H1 (cell line): ENCODE results near the gene GFOD1. TPM values are rescaled to one million over a fixed set of nuclear protein-coding genes. Genes with fewer than 3 reads are reported as not detected.

ENCODE experiments used
- ATF2 ChIP-seq: IDR thresholded peaks from 2 replicates; pipeline ENCODE4 v1.6.1; 2012; ENCODE audit warnings: low read length, inconsistent platforms
- BRCA1 ChIP-seq: IDR thresholded peaks from 2 replicates; pipeline ENCODE4 v1.6.1; 2012; ENCODE audit warnings: low read depth, low read length, improper control_type of control experiment
- CEBPB ChIP-seq: IDR thresholded peaks from 2 replicates; pipeline ENCODE4 v1.6.1; 2012; ENCODE audit warnings: low read depth, low read length
- CHD1 ChIP-seq: IDR thresholded peaks from 2 replicates; pipeline ENCODE4 v1.6.1; 2012; ENCODE audit warnings: low read depth, low read length, improper control_type of control experiment
- EGR1 ChIP-seq: IDR thresholded peaks from 2 replicates; pipeline ENCODE4 v1.6.1; 2011; ENCODE audit warnings: low read depth, low read length, borderline replicate concordance
- EP300 ChIP-seq, 2 experiments: IDR thresholded peaks; 1 replicate in 1 of 2; 2 replicates in 1 of 2; pipeline ENCODE4 v1.6.1; 2011 to 2012; ENCODE audit warnings: low read depth in 2 of 2, low read length in 2 of 2, mild to moderate bottlenecking in 2 of 2, borderline replicate concordance in 1 of 2, inconsistent platforms in 1 of 2, moderate library complexity in 1 of 2
- FOSL1 ChIP-seq: IDR thresholded peaks from 2 replicates; pipeline ENCODE4 v1.6.1; 2011; ENCODE audit warnings: mild to moderate bottlenecking, low read depth, low read length, moderate library complexity; ENCODE audit not compliant: insufficient read depth
- GABPA ChIP-seq: IDR thresholded peaks from 2 replicates; pipeline ENCODE4 v1.6.1; 2011; ENCODE audit warnings: mild to moderate bottlenecking, low read length, moderate library complexity, borderline replicate concordance; ENCODE audit not compliant: insufficient read depth
- GTF2F1 ChIP-seq: IDR thresholded peaks from 2 replicates; pipeline ENCODE4 v1.6.1; 2012; ENCODE audit warnings: low read depth, low read length, improper control_type of control experiment, borderline replicate concordance
- HDAC2 ChIP-seq, 2 experiments: fragments of 300-600 bp in 1 of 2; sonication (generic) in 1 of 2; IDR thresholded peaks; 2 replicates each; pipeline ENCODE4 v1.6.1; 2011 to 2012; ENCODE audit warnings: low read depth in 2 of 2, low read length in 2 of 2, mild to moderate bottlenecking in 2 of 2, moderate library complexity in 2 of 2, borderline replicate concordance in 1 of 2, inconsistent platforms in 1 of 2
- MAFK ChIP-seq: IDR thresholded peaks from 2 replicates; pipeline ENCODE4 v1.6.1; 2012; ENCODE audit warnings: low read depth, mild to moderate bottlenecking, improper control_type of control experiment, low read length
- MAX ChIP-seq: IDR thresholded peaks from 2 replicates; pipeline ENCODE4 v1.6.1; 2012; ENCODE audit warnings: inconsistent platforms
- POLR2A ChIP-seq, 2 experiments: IDR thresholded peaks; 1 replicate in 1 of 2; 2 replicates in 1 of 2; pipeline ENCODE4 v1.6.1; 2011; ENCODE audit warnings: low read depth in 2 of 2, low read length in 2 of 2, mild to moderate bottlenecking in 2 of 2; ENCODE audit errors: control extremely low read depth in 1 of 2
- POU5F1 ChIP-seq: IDR thresholded peaks from 2 replicates; pipeline ENCODE4 v1.6.1; 2011; ENCODE audit warnings: low read depth, mild to moderate bottlenecking, low read length, moderate library complexity
- SIN3A ChIP-seq, 2 experiments: IDR thresholded peaks in 1 of 2; conservative IDR thresholded peaks in 1 of 2; 2 replicates each; pipeline ENCODE4 v1.6.1; 2011 to 2012; ENCODE audit warnings: low read length in 2 of 2, improper control_type of control experiment in 1 of 2, low read depth in 1 of 2, mild to moderate bottlenecking in 1 of 2
- SIX5 ChIP-seq: IDR thresholded peaks from 2 replicates; pipeline ENCODE4 v1.6.1; 2011; ENCODE audit warnings: mild to moderate bottlenecking, low read depth, low read length
- SP1 ChIP-seq: IDR thresholded peaks from 2 replicates; pipeline ENCODE4 v1.6.1; 2011; ENCODE audit warnings: low read depth, low read length
- SP2 ChIP-seq: IDR thresholded peaks from 2 replicates; pipeline ENCODE4 v1.6.1; 2012; ENCODE audit warnings: mild to moderate bottlenecking, low read length, inconsistent platforms
- SRF ChIP-seq: IDR thresholded peaks from 2 replicates; pipeline ENCODE4 v1.6.1; 2011; ENCODE audit warnings: mild to moderate bottlenecking, low read depth, low read length, moderate library complexity
- TAF1 ChIP-seq: IDR thresholded peaks from 2 replicates; pipeline ENCODE4 v1.6.1; 2011; ENCODE audit warnings: mild to moderate bottlenecking, low read depth, low read length
- TBP ChIP-seq: IDR thresholded peaks from 2 replicates; pipeline ENCODE4 v1.6.1; 2011; ENCODE audit warnings: low read depth, low read length, improper control_type of control experiment
- TEAD4 ChIP-seq: IDR thresholded peaks from 2 replicates; pipeline ENCODE4 v1.6.1; 2012; ENCODE audit warnings: low read depth, low read length, inconsistent platforms, mixed read lengths
- polyA plus RNA-seq, 7 experiments: library from polyadenylated mRNA; depleted of rRNA in 3 of 7; stranded (reverse) in 5 of 7; unstranded in 2 of 7; fragments of >200 nt in 5 of 7; fragments of 200-250 nt in 2 of 7; gene quantifications; 1 replicate in 5 of 7; 2 replicates in 1 of 7; 4 replicates in 1 of 7; pipeline versions ENCODE4 v1.2.1 to v1.2.3, GENCODE V29; 2011 to 2013; ENCODE audit warnings: missing spikeins in 2 of 7, mixed read lengths in 2 of 7
- total RNA-seq: library from RNA; stranded (reverse); fragmentation: NEBNext Ultra II Directional; extraction: Animal tissue kit (Norgen Biotek cat#: 25700); gene quantifications from 2 replicates; pipeline ENCODE4 v1.2.1, GENCODE V29; 2021

The GFOD1 gene
- total and polyA plus RNA-seq, 2 of the 8 experiments (the other 6 are each of a cell fraction or from before 2014, with no cell fraction given): 2.5 to 8.8 TPM

GRCh38 chr6:13487122-13488014, at the start of gene GFOD1 (continued):
- TF ChIP-seq GABPA: no peak
- 0 out of 4 replicates have a peak, but pooled peaks of 1 of the 2 experiments have one; percentile 52 for TF ChIP-seq SIN3A (conservative IDR thresholded peaks at IDR 0.05 in 1 of 2, IDR thresholded peaks at IDR 0.05 in 1 of 2; ENCODE audit: low read depth in 1 of 2, low read length in 2 of 2)
- TF ChIP-seq SRF: no peak
- TF ChIP-seq TEAD4: no peak
- peak; percentile 52; the same call in 1 of the 2 replicates for TF ChIP-seq TBP
- TF ChIP-seq SIX5: no peak
- 0 out of 2 replicates have a peak, but pooled peaks have one; percentile 40 for TF ChIP-seq MAX
- no peak for TF ChIP-seq ATF2
- 0 out of 2 replicates have a peak, but pooled peaks have one; percentile 7 for TF ChIP-seq EGR1
- no peak for TF ChIP-seq MAFK
- TF ChIP-seq TAF1: peak; percentile 37
- no peak for TF ChIP-seq HDAC2 (IDR thresholded peaks at IDR 0.05; ENCODE audit: borderline replicate concordance in 1 of 2, low read depth in 2 of 2, low read length in 2 of 2)
- TF ChIP-seq POLR2A (IDR thresholded peaks at IDR 0.05; ENCODE audit: control extremely low read depth in 1 of 2, low read depth in 2 of 2, low read length in 2 of 2): peak in 1 of 2 experiments; percentile 40; a peak in 2 of 3 replicates
- no peak for TF ChIP-seq EP300 (IDR thresholded peaks at IDR 0.05; ENCODE audit: borderline replicate concordance in 1 of 2, low read depth in 2 of 2, low read length in 2 of 2)
- TF ChIP-seq SP1: no peak
- no peak for TF ChIP-seq POU5F1
- TF ChIP-seq CHD1: no peak
- no peak for TF ChIP-seq FOSL1
- TF ChIP-seq SP2: no peak
- TF ChIP-seq BRCA1: no peak
- no peak for TF ChIP-seq CEBPB
- TF ChIP-seq GTF2F1: no peak
